Gastrocnemius medialis (tissue), 4 donors: ENCODE data around the gene DNASE1L2. TPM values are rescaled to one million over a fixed set of nuclear protein-coding genes. Genes with fewer than 3 reads are reported as not detected.

Experiments used
- ATAC-seq, 2 donors: fragments of 150-250 bp; one replicate each; pipeline ENCODE4 v1.9.1; 2016
- DNase-seq, 2 donors: peaks; one replicate each; pipeline ENCODE4 v3.0.0-alpha.2; 2019
- H3K27ac ChIP-seq, 4 donors: fragments of 200-600 bp; sonication (generic); 1 replicate in 1 of 4; 2 replicates in 3 of 4; pipeline ENCODE4 v1.5.1; 2016 to 2018; ENCODE audit warnings: mild to moderate bottlenecking in 2 of 4, moderate library complexity in 1 of 4
- H3K27me3 ChIP-seq, 3 donors: fragments of 200-600 bp; sonication (generic) in 2 of 3; 1 replicate in 1 of 3; 2 replicates in 2 of 3; pipeline versions ENCODE4 v1.5.1 to v1.6.0; 2016 to 2019; ENCODE audit warnings: mild to moderate bottlenecking in 1 of 3, moderate library complexity in 1 of 3
- H3K36me3 ChIP-seq, 2 donors: fragments of 200-600 bp; sonication (generic) in 1 of 2; one replicate each; pipeline ENCODE4 v1.5.1; 2017 to 2018
- H3K4me1 ChIP-seq, 2 donors: fragments of 200-600 bp; sonication (generic) in 1 of 2; one replicate each; pipeline ENCODE4 v1.5.1; 2016 to 2017; ENCODE audit warnings: mild to moderate bottlenecking in 2 of 2
- H3K4me3 ChIP-seq, 4 donors: fragments of 200-600 bp; sonication (generic) in 3 of 4; 1 replicate in 1 of 4; 2 replicates in 3 of 4; pipeline ENCODE4 v1.5.1; 2016 to 2019; ENCODE audit warnings: mild to moderate bottlenecking in 2 of 4
- H3K9me3 ChIP-seq, 3 donors: fragments of 200-600 bp; sonication (generic) in 2 of 3; 1 replicate in 1 of 3; 2 replicates in 2 of 3; pipeline ENCODE4 v1.5.1; 2016 to 2019
- CTCF ChIP-seq, 5 experiments: fragments of 450-650 bp in 3 of 5; fragments of 200-600 bp in 2 of 5; sonication (generic) in 2 of 5; IDR thresholded peaks in 4 of 5; conservative IDR thresholded peaks in 1 of 5; 1 replicate in 4 of 5; 2 replicates in 1 of 5; pipeline ENCODE4 v1.5.1; 2016 to 2019; ENCODE audit warnings: antibody characterized with exemption in 5 of 5, mild to moderate bottlenecking in 3 of 5, moderate library complexity in 3 of 5
- POLR2A ChIP-seq, 2 donors: fragments of 450-650 bp; IDR thresholded peaks; one replicate each; pipeline ENCODE4 v1.6.1; 2017; ENCODE audit warnings: antibody characterized with exemption in 2 of 2, mild to moderate bottlenecking in 2 of 2, moderate library complexity in 2 of 2
- in situ Hi-C, 4 donors: fragments of 200-750 bp; cut with MboI; loops; one replicate each; pipeline versions ENCODE4 v1.15.0 to v1.8.0; 2017; ENCODE audit warnings: low sequenced_read_pairs in 4 of 4
- intact Hi-C: fragments of 100-400 bp; cut with DNase I; formaldehyde crosslinking; loops from one replicate; pipeline ENCODE4 v1.15.1; 2023; ENCODE audit warnings: low total_unique reads
- total RNA-seq, 4 donors: library from RNA; depleted of rRNA; stranded (reverse); fragments of >200 nt; gene quantifications; one replicate each; pipeline versions ENCODE4 v1.1.0 to v1.2.3, GENCODE V29; 2016

Gene DNASE1L2
- total RNA-seq, 4 donors from 2014 or later = 0.69 to 2.1 TPM; not detected in 2

- intact Hi-C loops (no loop called here), in situ Hi-C loops (no loop called here)
- H3K27ac ChIP-seq = no peak overlapping the region
- DNase-seq (no peak), ATAC-seq (no peak)
- no peak for TF ChIP-seq CTCF (IDR thresholded peaks at IDR 0.05 in 4 of 5, conservative IDR thresholded peaks at IDR 0.05 in 1 of 5)
- no peak for TF ChIP-seq POLR2A (IDR thresholded peaks at IDR 0.05)
- H3K4me1 ChIP-seq = peaks cover 8 to 12% of the 10 kb centered on the region in 2 donors
- H3K9me3 ChIP-seq = no peaks in the 10 kb centered on the region
- H3K36me3 ChIP-seq = peaks cover 0 to 5% of the 10 kb centered on the region in 2 donors
- H3K4me3 ChIP-seq = no peak overlapping the region
- H3K27me3 ChIP-seq = no peaks in the 10 kb centered on the region
Measured at GRCh38 chr16:2280981-2281542, 44.8 kb downstream of the DNASE1L2 start.

DNA sequence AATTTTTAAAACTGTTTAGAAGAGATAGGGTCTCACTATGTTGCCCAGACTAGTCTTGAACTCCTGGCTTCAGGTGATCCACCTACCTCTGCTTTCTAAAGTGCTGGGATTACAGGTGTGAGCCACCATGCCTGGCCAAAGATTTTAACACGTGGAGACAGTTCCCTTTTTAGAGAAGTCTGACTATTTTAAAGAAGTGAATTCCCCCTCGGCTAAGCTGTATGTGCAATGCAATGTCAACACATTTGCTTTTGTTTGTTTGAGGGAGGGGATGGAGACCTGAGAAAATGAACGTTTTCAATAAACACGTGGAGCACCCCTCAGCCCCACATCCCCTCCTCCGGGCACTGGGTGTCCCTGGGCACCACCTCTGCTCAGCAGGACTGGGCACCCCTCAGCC is 46.0 kb downstream of the DNASE1L2 start:
- Histone ChIP-seq H3K4me3 (no peak overlapping the region), H3K36me3 (peaks cover 0 to 5% of the 10 kb centered on the region in 2 donors), H3K9me3 (no peaks in the 10 kb centered on the region), H3K4me1 (no peaks in the 10 kb centered on the region), H3K27ac (no peak overlapping the region), H3K27me3 (no peaks in the 10 kb centered on the region)
- TF ChIP-seq POLR2A (IDR thresholded peaks at IDR 0.05) (no peak), CTCF (IDR thresholded peaks at IDR 0.05 in 4 of 5, conservative IDR thresholded peaks at IDR 0.05 in 1 of 5) (no peak)
- intact Hi-C loops (no loop called here), in situ Hi-C loops (no loop called here)
- ATAC-seq (no peak), DNase-seq (no peak)

DNA sequence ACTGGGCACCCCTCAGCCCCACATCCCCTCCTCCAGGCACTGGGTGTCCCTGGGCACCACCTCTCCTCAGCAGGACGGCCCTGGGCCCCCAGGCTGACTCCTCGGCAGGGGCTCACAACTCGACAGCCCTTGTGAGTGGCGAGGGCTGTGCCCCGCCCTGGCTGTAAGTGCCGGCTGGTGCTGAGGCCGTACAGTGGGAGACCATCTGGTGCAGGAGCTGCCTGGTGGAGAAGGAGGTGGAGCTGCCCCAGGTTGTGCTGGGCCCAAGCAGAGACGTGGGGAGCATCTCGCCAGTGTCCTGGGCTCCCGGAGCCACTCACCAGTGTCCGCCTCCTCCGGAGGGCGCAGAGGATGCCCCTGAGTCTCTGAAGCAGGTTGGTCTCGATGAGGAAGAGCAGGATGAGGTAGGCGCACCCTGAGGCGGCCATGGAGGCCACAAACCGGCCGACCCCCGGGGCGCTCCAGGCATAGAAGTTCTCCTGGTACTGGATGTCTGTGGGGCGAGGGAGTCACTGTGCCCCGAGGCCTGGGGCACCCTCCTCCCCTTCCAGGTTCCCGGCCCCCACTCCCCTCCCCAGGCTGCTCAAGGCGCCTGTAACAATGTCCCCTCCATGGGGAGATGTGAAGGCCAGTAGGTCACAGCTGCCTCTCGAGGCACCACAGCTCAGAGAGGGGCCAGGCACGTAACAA is 46.8 kb downstream of the DNASE1L2 start:
- in situ Hi-C loops (no loop called here), intact Hi-C loops (no loop called here)
- Histone ChIP-seq H3K36me3 (peaks cover 0 to 5% of the 10 kb centered on the region in 2 donors), H3K4me3 (no peak overlapping the region), H3K27me3 (no peaks in the 10 kb centered on the region), H3K9me3 (no peaks in the 10 kb centered on the region), H3K4me1 (no peaks in the 10 kb centered on the region), H3K27ac (no peak overlapping the region)
- TF ChIP-seq POLR2A (IDR thresholded peaks at IDR 0.05) = no peak
- no peak for TF ChIP-seq CTCF (IDR thresholded peaks at IDR 0.05 in 4 of 5, conservative IDR thresholded peaks at IDR 0.05 in 1 of 5)
- no peak for DNase-seq
- ATAC-seq = no peak

GRCh38 chr16:2284001-2284770 is 47.9 kb downstream of the DNASE1L2 start:
- no peak for TF ChIP-seq CTCF (IDR thresholded peaks at IDR 0.05 in 4 of 5, conservative IDR thresholded peaks at IDR 0.05 in 1 of 5)
- TF ChIP-seq POLR2A (IDR thresholded peaks at IDR 0.05) = no peak
- H3K4me3 ChIP-seq = no peak overlapping the region
- H3K27me3 ChIP-seq = no peaks in the 10 kb centered on the region
- no peak overlapping the region for H3K27ac ChIP-seq
- no peaks in the 10 kb centered on the region for H3K9me3 ChIP-seq
- DNase-seq = no peak
- in situ Hi-C loops = no loop called here
- H3K4me1 ChIP-seq = no peaks in the 10 kb centered on the region
- H3K36me3 ChIP-seq = peaks cover 0 to 5% of the 10 kb centered on the region in 2 donors
- intact Hi-C loops = no loop called here
- ATAC-seq = no peak
